Activated T-cell treated with anti-CD3 and anti-CD28 coated beads for 1 hour (primary cell): ENCODE measurements around the gene GPS1.

ENCODE experiments used
- DNase-seq: peaks from one replicate; pipeline ENCODE4 v3.0.0-alpha.2; 2020; ENCODE audit warnings: low read depth

GPS1 gene

GRCh38 chr17:82045936-82046484, 5.7 kb upstream of the GPS1 start:
- DNase-seq: no peak

GRCh38 chr17:82046903-82047302, 4.8 kb upstream of the GPS1 start:
- no peak for DNase-seq

GRCh38 chr17:82047379-82047778, 4.3 kb upstream of the GPS1 start:
- DNase-seq: no peak

GRCh38 chr17:82047914-82048570, 3.7 kb upstream of the GPS1 start:
- no peak for DNase-seq

GRCh38 chr17:82048571-82048971, 3.1 kb upstream of the GPS1 start:
- DNase-seq: no peak

- DNase-seq: no peak
Measured at GRCh38 chr17:82049106-82049505, 2.6 kb upstream of the GPS1 start.

- no peak for DNase-seq
Measured at GRCh38 chr17:82049521-82049971, 2.2 kb upstream of the GPS1 start.

- DNase-seq: no peak
Measured at GRCh38 chr17:82050152-82050760, 1.4 kb upstream of the GPS1 start.

GRCh38 chr17:82050761-82051641, 697 bp upstream of the GPS1 start:
- no peak for DNase-seq

GRCh38 chr17:82052638-82053059, 951 bp downstream of the GPS1 start:
- no peak for DNase-seq

- DNase-seq: no peak
Measured at GRCh38 chr17:82053130-82053529, 1.4 kb downstream of the GPS1 start.

GRCh38 chr17:82053556-82054263, 2.0 kb downstream of the GPS1 start:
- DNase-seq: no peak

GRCh38 chr17:82054351-82055022, 2.8 kb downstream of the GPS1 start:
- no peak for DNase-seq

GRCh38 chr17:82055023-82055964, 3.6 kb downstream of the GPS1 start:
- no peak for DNase-seq

GRCh38 chr17:82055965-82056728, 4.4 kb downstream of the GPS1 start:
- DNase-seq: no peak

- DNase-seq: no peak
Measured at GRCh38 chr17:82056729-82057621, 5.3 kb downstream of the GPS1 start.

- no peak for DNase-seq
Measured at GRCh38 chr17:82058230-82058854, 6.6 kb downstream of the GPS1 start.

- no peak for DNase-seq
Measured at GRCh38 chr17:82058855-82059249, 7.2 kb downstream of the GPS1 start.
